Neural crest cell (in vitro differentiated cells): ENCODE data around the gene RBM39. TPM values are rescaled to one million over a fixed set of nuclear protein-coding genes. Genes with fewer than 3 reads are reported as not detected.

Source experiments
- DNase-seq: peaks from one replicate; pipeline ENCODE4 v3.0.0; 2021; ENCODE audit warnings: low read depth, mixed read lengths, low spot score
- H3K27ac Mint-ChIP-seq: one replicate; pipeline ENCODE4 v1.8.0; 2021; ENCODE audit warnings: mild to moderate bottlenecking, mixed read lengths; ENCODE audit not compliant: unreplicated experiment
- H3K27me3 Mint-ChIP-seq: 2 replicates; pipeline ENCODE4 v1.8.0; 2021; ENCODE audit warnings: low read depth, mild to moderate bottlenecking, mixed read lengths
- H3K36me3 Mint-ChIP-seq: 2 replicates; pipeline ENCODE4 v1.8.0; 2021; ENCODE audit warnings: low read depth, mild to moderate bottlenecking, mixed read lengths
- H3K4me1 Mint-ChIP-seq: 2 replicates; pipeline ENCODE4 v1.8.0; 2021; ENCODE audit warnings: mixed read lengths
- H3K4me3 Mint-ChIP-seq: one replicate; pipeline ENCODE4 v1.8.0; 2021; ENCODE audit warnings: mild to moderate bottlenecking, mixed read lengths
- H3K9me3 Mint-ChIP-seq: 2 replicates; pipeline ENCODE4 v1.8.0; 2021; ENCODE audit warnings: mixed read lengths
- CTCF ChIP-seq: fragments of 200-600 bp; sonication (generic); conservative IDR thresholded peaks from 2 replicates; pipeline ENCODE4 v1.5.0; 2021; ENCODE audit warnings: antibody characterized with exemption, mild to moderate bottlenecking
- total RNA-seq: library from RNA; stranded (reverse); gene quantifications from 2 replicates; pipeline ENCODE4 v1.2.1, GENCODE V29; 2021

RBM39 gene
- total RNA-seq, 1 donor from 2014 or later = 333 TPM

GRCh38 chr20:35662551-35662950 lies 79.5 kb downstream of the RBM39 start:
- Mint-ChIP-seq H3K4me3 (peak overlapping the region; percentile 99), H3K9me3 (no peaks in the 10 kb centered on the region), H3K36me3 (no peaks in the 10 kb centered on the region), H3K27me3 (no peaks in the 10 kb centered on the region), H3K27ac (no peak overlapping the region), H3K4me1 (peaks cover 58% of the 10 kb centered on the region)
- DNase-seq = no peak
- TF ChIP-seq CTCF = no peak

- Mint-ChIP-seq H3K4me1 (peaks cover 63% of the 10 kb centered on the region), H3K27me3 (no peaks in the 10 kb centered on the region), H3K4me3 (peak overlapping the region; percentile 99), H3K36me3 (no peaks in the 10 kb centered on the region), H3K9me3 (no peaks in the 10 kb centered on the region), H3K27ac (no peak overlapping the region)
- no peak for TF ChIP-seq CTCF
- DNase-seq = no peak
These were observed 80.2 kb downstream of the RBM39 start for GRCh38 chr20:35661908-35662307.

- Mint-ChIP-seq H3K4me3 (peak overlapping the region; percentile 99), H3K4me1 (peaks cover 63% of the 10 kb centered on the region), H3K36me3 (no peaks in the 10 kb centered on the region), H3K9me3 (no peaks in the 10 kb centered on the region), H3K27ac (no peak overlapping the region), H3K27me3 (no peaks in the 10 kb centered on the region)
- DNase-seq = no peak
- TF ChIP-seq CTCF = no peak
These were observed 81.0 kb downstream of the RBM39 start for GRCh38 chr20:35661053-35661452.

GRCh38 chr20:35660122-35660937 lies 81.7 kb downstream of the RBM39 start:
- Mint-ChIP-seq H3K4me3 (peak overlapping the region; percentile 62), H3K27ac (no peak overlapping the region), H3K36me3 (no peaks in the 10 kb centered on the region), H3K27me3 (no peaks in the 10 kb centered on the region), H3K9me3 (no peaks in the 10 kb centered on the region), H3K4me1 (peaks cover 63% of the 10 kb centered on the region)
- DNase-seq = no peak
- no peak for TF ChIP-seq CTCF

GRCh38 chr20:35657271-35657670 lies 84.8 kb downstream of the RBM39 start:
- H3K27ac Mint-ChIP-seq = no peak overlapping the region
- no peak overlapping the region for H3K4me3 Mint-ChIP-seq
- no peaks in the 10 kb centered on the region for H3K9me3 Mint-ChIP-seq
- H3K36me3 Mint-ChIP-seq = no peaks in the 10 kb centered on the region
- no peaks in the 10 kb centered on the region for H3K27me3 Mint-ChIP-seq
- H3K4me1 Mint-ChIP-seq = peaks cover 41% of the 10 kb centered on the region
- TF ChIP-seq CTCF = no peak
- DNase-seq = no peak
